H1 (cell line): Measurements from ENCODE around the gene AP3D1. TPM values are rescaled to one million over a fixed set of nuclear protein-coding genes. Genes with fewer than 3 reads are reported as not detected.
A peak's percentile ranks its signal among the peaks of the same experiment; 100 is the strongest.

Experiments used
- CTCF ChIA-PET: fragments of 300-600 bp; sonication (Branson Sonifier 250); formaldehyde crosslinking; loops from one replicate; lab custom pipeline; 2021; ENCODE audit not compliant: partially characterized antibody; lab: Charles Lee
- POLR2A ChIA-PET: fragments of 300-600 bp; sonication (Branson Sonifier 250); formaldehyde crosslinking; loops from one replicate; lab custom pipeline; 2021; ENCODE audit warnings: inconsistent platforms; ENCODE audit not compliant: partially characterized antibody; lab: Charles Lee
- DNase-seq, 2 experiments: peaks; one replicate each; pipeline versions ENCODE4 v3.0.0 to v3.0.0-alpha.2; 2010 to 2022; ENCODE audit warnings: low spot score in 2 of 2, low read depth in 1 of 2, mixed read lengths in 1 of 2
- FAIRE-seq: peaks from 2 replicates; lab custom pipeline; 2011; peaks lifted over from hg19 to GRCh38; lab: Jason Lieb, UNC
- H2AFZ ChIP-seq: 2 replicates; pipeline ENCODE4 v1.8.1; 2012; ENCODE audit warnings: low read length, inconsistent platforms
- H2AK5ac ChIP-seq: 2 replicates; pipeline ENCODE4 v1.6.1; 2013; ENCODE audit warnings: low read depth, low read length
- H2BK120ac ChIP-seq: replicated peaks from 2 replicates; pipeline ENCODE3; 2013; ENCODE audit warnings: low read depth, low read length, inconsistent platforms
- H2BK12ac ChIP-seq: 2 replicates; pipeline ENCODE4 v1.6.1; 2013; ENCODE audit warnings: low read depth, low read length
- H2BK15ac ChIP-seq: 2 replicates; pipeline ENCODE4 v1.6.1; 2013; ENCODE audit warnings: low read length
- H2BK20ac ChIP-seq: 2 replicates; pipeline ENCODE4 v1.6.1; 2013; ENCODE audit warnings: low read length
- H2BK5ac ChIP-seq: 2 replicates; pipeline ENCODE4 v1.6.1; 2013; ENCODE audit warnings: low read depth, low read length
- H3K14ac ChIP-seq: 2 replicates; pipeline ENCODE4 v1.6.1; 2013; ENCODE audit warnings: inconsistent platforms; ENCODE audit not compliant: insufficient read length
- H3K18ac ChIP-seq: 2 replicates; pipeline ENCODE4 v1.6.1; 2013; ENCODE audit warnings: low read length; ENCODE audit errors: extremely low read depth
- H3K23ac ChIP-seq: 2 replicates; pipeline ENCODE4 v1.6.1; 2013; ENCODE audit warnings: inconsistent platforms; ENCODE audit not compliant: insufficient read length
- H3K23me2 ChIP-seq: 2 replicates; pipeline ENCODE4 v1.6.1; 2013; ENCODE audit warnings: low read depth, low read length
- H3K27ac ChIP-seq: 2 replicates; pipeline ENCODE4 v1.6.1; 2011; ENCODE audit warnings: low read depth, low read length, inconsistent platforms
- H3K27me3 ChIP-seq, 4 experiments: replicated peaks in 1 of 4; 1 replicate in 1 of 4; 2 replicates in 3 of 4; pipeline versions ENCODE4 v1.6.1 to v1.8.1; 2011 to 2013; ENCODE audit warnings: low read length in 3 of 4, mild to moderate bottlenecking in 3 of 4, inconsistent platforms in 2 of 4, mixed read lengths in 2 of 4, moderate library complexity in 1 of 4; ENCODE audit not compliant: control insufficient read depth in 3 of 4, insufficient read depth in 3 of 4; ENCODE audit errors: extremely low read depth in 1 of 4
- H3K36me3 ChIP-seq, 4 experiments: 2 replicates each; pipeline versions ENCODE4 v1.6.1 to v1.8.1; 2011 to 2013; ENCODE audit warnings: mild to moderate bottlenecking in 4 of 4, low read length in 3 of 4, moderate library complexity in 2 of 4, control low read depth in 1 of 4, inconsistent platforms in 1 of 4; ENCODE audit not compliant: insufficient read depth in 4 of 4, control insufficient read depth in 2 of 4
- H3K4ac ChIP-seq: replicated peaks from 2 replicates; pipeline ENCODE3; 2013; ENCODE audit warnings: low read length, low read depth, mixed read lengths, inconsistent platforms; ENCODE audit not compliant: insufficient read length
- H3K4me1 ChIP-seq, 4 experiments: replicated peaks in 1 of 4; 1 replicate in 1 of 4; 2 replicates in 3 of 4; pipeline versions ENCODE4 v1.6.1 to v1.8.1; 2011 to 2013; ENCODE audit warnings: low read length in 3 of 4, inconsistent platforms in 2 of 4, mixed read lengths in 1 of 4; ENCODE audit not compliant: insufficient read depth in 4 of 4, control insufficient read depth in 3 of 4
- H3K4me2 ChIP-seq, 2 experiments: 2 replicates each; pipeline versions ENCODE4 v1.6.1 to v1.8.1; 2011 to 2013; ENCODE audit warnings: low read depth in 2 of 2, low read length in 2 of 2, control low read depth in 1 of 2, inconsistent platforms in 1 of 2, mild to moderate bottlenecking in 1 of 2; ENCODE audit not compliant: insufficient read depth in 1 of 2
- H3K4me3 ChIP-seq, 4 experiments: fragments of 200-600, 300-600 bp in 1 of 4; sonication (generic), shearing (Covaris generic), sonication (Bioruptor Twin) in 1 of 4; 2 replicates each; pipeline versions ENCODE4 v1.5.1 to v1.8.1; 2011 to 2016; ENCODE audit warnings: low read length in 4 of 4, low read depth in 3 of 4, control low read depth in 2 of 4, inconsistent platforms in 2 of 4, mild to moderate bottlenecking in 2 of 4, mixed read lengths in 1 of 4, moderate library complexity in 1 of 4; ENCODE audit not compliant: insufficient read depth in 2 of 4; ENCODE audit errors: extremely low read depth in 1 of 4
- H3K56ac ChIP-seq: replicated peaks from 2 replicates; pipeline ENCODE3; 2013; ENCODE audit warnings: low read depth, mild to moderate bottlenecking, mixed read lengths, low read length, inconsistent platforms; ENCODE audit not compliant: insufficient read length
- H3K79me1 ChIP-seq: 2 replicates; pipeline ENCODE4 v1.6.1; 2013; ENCODE audit warnings: low read depth, low read length, control low read depth
- H3K79me2 ChIP-seq, 2 experiments: 2 replicates each; pipeline versions ENCODE4 v1.6.1 to v1.8.1; 2012 to 2013; ENCODE audit warnings: low read length in 2 of 2, mild to moderate bottlenecking in 2 of 2, inconsistent platforms in 1 of 2; ENCODE audit not compliant: insufficient read depth in 2 of 2, control insufficient read depth in 1 of 2
- H3K9ac ChIP-seq, 4 experiments: replicated peaks in 1 of 4; 1 replicate in 1 of 4; 2 replicates in 3 of 4; pipeline versions ENCODE4 v1.6.1 to v1.8.1; 2011 to 2013; ENCODE audit warnings: low read depth in 3 of 4, low read length in 3 of 4, control low read depth in 2 of 4, mild to moderate bottlenecking in 2 of 4, moderate library complexity in 2 of 4, inconsistent platforms in 1 of 4; ENCODE audit errors: extremely low read depth in 1 of 4
- H3K9me3 ChIP-seq, 2 experiments: 2 replicates each; pipeline versions ENCODE4 v1.6.1 to v1.8.1; 2012 to 2013; ENCODE audit warnings: mild to moderate bottlenecking in 2 of 2, moderate library complexity in 2 of 2, control low read depth in 1 of 2, inconsistent platforms in 1 of 2, low read depth in 1 of 2, low read length in 1 of 2, mixed read lengths in 1 of 2; ENCODE audit not compliant: insufficient read depth in 2 of 2
- H4K20me1 ChIP-seq, 2 experiments: replicated peaks in 1 of 2; 2 replicates each; pipeline versions ENCODE3 to v1.8.1; 2011 to 2013; ENCODE audit warnings: inconsistent platforms in 2 of 2, low read length in 2 of 2, mild to moderate bottlenecking in 1 of 2; ENCODE audit not compliant: insufficient read depth in 2 of 2, control insufficient read depth in 1 of 2
- H4K5ac ChIP-seq: 2 replicates; pipeline ENCODE4 v1.6.1; 2013; ENCODE audit warnings: low read length, low read depth, mixed read lengths, inconsistent platforms; ENCODE audit not compliant: insufficient read length
- H4K8ac ChIP-seq: 2 replicates; pipeline ENCODE4 v1.8.0; 2013; ENCODE audit warnings: mild to moderate bottlenecking, moderate library complexity, low read length, inconsistent platforms; ENCODE audit not compliant: insufficient read depth; ENCODE audit errors: extremely low read depth
- H4K91ac ChIP-seq: replicated peaks from 2 replicates; pipeline ENCODE3; 2013; ENCODE audit warnings: low read length, mixed read lengths, inconsistent platforms; ENCODE audit not compliant: insufficient read length
- CBX8 ChIP-seq: fragments of 300-800, 300-1000 bp; sonication (generic); IDR thresholded peaks from 2 replicates; pipeline ENCODE4 v1.7.1; 2016; ENCODE audit warnings: low read depth, low read length, borderline replicate concordance
- FOSL1 ChIP-seq: IDR thresholded peaks from 2 replicates; pipeline ENCODE4 v1.6.1; 2011; ENCODE audit warnings: mild to moderate bottlenecking, low read depth, low read length, moderate library complexity; ENCODE audit not compliant: insufficient read depth
- GTF2F1 ChIP-seq: IDR thresholded peaks from 2 replicates; pipeline ENCODE4 v1.6.1; 2012; ENCODE audit warnings: low read depth, low read length, improper control_type of control experiment, borderline replicate concordance
- HDAC6 ChIP-seq: IDR thresholded peaks from one replicate; pipeline ENCODE4 v1.7.1; 2012; ENCODE audit warnings: low read depth, mild to moderate bottlenecking, inconsistent platforms, low read length, moderate library complexity
- JUND ChIP-seq: IDR thresholded peaks from 2 replicates; pipeline ENCODE4 v1.6.1; 2011; ENCODE audit warnings: mild to moderate bottlenecking, improper control_type of control experiment, low read length
- SP1 ChIP-seq: IDR thresholded peaks from 2 replicates; pipeline ENCODE4 v1.6.1; 2011; ENCODE audit warnings: low read depth, low read length
- SUZ12 ChIP-seq: fragments of 200-600 bp; sonication (generic); IDR thresholded peaks from 2 replicates; pipeline ENCODE4 v1.6.1; 2012; ENCODE audit warnings: mild to moderate bottlenecking, inconsistent platforms, low read length, moderate library complexity, mixed read lengths
- TEAD4 ChIP-seq: IDR thresholded peaks from 2 replicates; pipeline ENCODE4 v1.6.1; 2012; ENCODE audit warnings: low read depth, low read length, inconsistent platforms, mixed read lengths
- WGBS, 2 experiments: shearing (Covaris generic) in 1 of 2; methylation state at CpG; one replicate each; pipeline versions ENCODE4 v1.1.6 to v1.1.7; 2013 to 2015; ENCODE audit warnings: low lambda C conversion rate in 2 of 2, mixed read lengths in 2 of 2, inconsistent platforms in 1 of 2, low coverage in 1 of 2, missing lambda C conversion rate in 1 of 2; ENCODE audit not compliant: insufficient replicate concordance in 2 of 2, insufficient coverage in 1 of 2, insufficient read length in 1 of 2; ENCODE audit errors: extremely low coverage in 1 of 2, missing lambda C conversion rate in 1 of 2; 5-methylcytosine and 5-hydroxymethylcytosine counted together
- polyA plus RNA-seq, 7 experiments: library from polyadenylated mRNA; depleted of rRNA in 3 of 7; stranded (reverse) in 5 of 7; unstranded in 2 of 7; fragments of >200 nt in 5 of 7; fragments of 200-250 nt in 2 of 7; gene quantifications; 1 replicate in 5 of 7; 2 replicates in 1 of 7; 4 replicates in 1 of 7; pipeline versions ENCODE4 v1.2.1 to v1.2.3, GENCODE V29; 2011 to 2013; ENCODE audit warnings: missing spikeins in 2 of 7, mixed read lengths in 2 of 7
- total RNA-seq: library from RNA; stranded (reverse); fragmentation: NEBNext Ultra II Directional; extraction: Animal tissue kit (Norgen Biotek cat#: 25700); gene quantifications from 2 replicates; pipeline ENCODE4 v1.2.1, GENCODE V29; 2021
- TF ChIP-seq, protein P1 (sequence below), 3 experiments: IDR thresholded peaks; 1 replicate in 2 of 3; 2 replicates in 1 of 3; pipeline versions ENCODE4 v1.5.1 to v1.6.1; 2011; ENCODE audit warnings: low read length in 3 of 3, mild to moderate bottlenecking in 3 of 3, inconsistent platforms in 2 of 3, low read depth in 1 of 3, moderate library complexity in 1 of 3; ENCODE audit not compliant: insufficient read depth in 1 of 3; ENCODE audit errors: control extremely low read depth in 1 of 3

Gene AP3D1
- total and polyA plus RNA-seq, 2 of the 8 experiments (the other 6 are each of a cell fraction or from before 2014, with no cell fraction given), result 161 to 174 TPM

DNA sequence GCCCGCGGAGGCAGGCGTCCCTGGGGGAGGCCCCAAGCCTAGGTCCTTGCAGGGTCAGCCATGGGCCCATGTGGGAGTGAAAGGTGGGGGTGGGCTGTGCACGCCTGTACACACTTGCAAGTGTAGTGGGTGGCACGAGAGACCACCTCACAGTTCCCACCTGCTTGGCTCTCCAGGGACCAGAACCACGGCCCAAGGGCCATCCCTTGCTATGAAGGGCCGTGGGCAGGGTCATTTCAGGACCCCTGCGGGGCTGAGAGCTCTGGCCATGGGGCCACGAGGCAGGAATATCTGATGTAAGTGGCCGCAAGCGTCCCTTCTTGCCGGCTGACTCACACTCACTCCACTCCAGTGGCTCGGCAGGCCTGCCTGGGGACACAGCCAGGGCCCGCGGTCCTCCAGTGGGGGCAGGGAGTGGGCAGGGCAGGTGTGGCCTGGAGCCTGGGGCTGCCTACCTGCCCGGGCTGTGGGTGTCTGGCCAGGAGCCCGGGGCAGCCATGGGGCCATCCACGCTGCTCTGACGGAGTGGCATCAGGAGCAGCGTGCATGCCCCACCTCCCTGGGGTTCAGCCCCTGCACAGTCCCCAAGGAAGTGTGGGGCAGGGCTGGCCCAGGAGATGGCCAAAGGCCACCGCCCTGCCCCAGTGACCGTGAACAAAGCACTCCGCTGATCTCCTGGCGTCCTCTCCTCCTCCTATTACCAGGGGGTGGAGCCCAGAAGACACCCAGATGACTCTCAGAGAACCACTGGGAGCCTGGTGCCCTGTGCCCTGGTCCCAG, 91.8 kb downstream of the AP3D1 start:
- Histone ChIP-seq H3K4ac (peak overlapping the region; percentile 48), H2BK15ac (0 out of 2 replicates have a peak overlapping the region, but pooled peaks have one; percentile 72), H2AFZ (no peak overlapping the region), H3K9me3 (no peaks in the 10 kb centered on the region), H3K23me2 (peaks cover 5% of the 10 kb centered on the region; the same call in 1 of the 2 replicates), H3K14ac (no peak overlapping the region), H4K91ac (peak overlapping the region; percentile 84), H2BK120ac (no peak overlapping the region), H2AK5ac (peak overlapping the region; percentile 93; the same call in 1 of the 2 replicates), H2BK5ac (peak overlapping the region; percentile 81), H2BK20ac (peak overlapping the region; percentile 80; the same call in 1 of the 2 replicates), H3K4me1 (peaks cover 4 to 32% (median 24%) of the 10 kb centered on the region in 4 experiments), H2BK12ac (peak overlapping the region; percentile 98), H3K79me2 (no peaks in the 10 kb centered on the region), H3K9ac (no peak overlapping the region; a peak in 1 of 7 replicates), H3K23ac (no peak overlapping the region), H3K79me1 (no peaks in the 10 kb centered on the region), H3K27me3 (no peaks in the 10 kb centered on the region), H3K36me3 (no peaks in the 10 kb centered on the region), H3K18ac (peak overlapping the region; percentile 48; the same call in 1 of the 2 replicates), H3K4me2 (peak overlapping the region in 1 of 2 experiments; percentile 76; a peak in 1 of 4 replicates), H3K27ac (peak overlapping the region; percentile 53; the same call in 1 of the 2 replicates), H4K8ac (peak overlapping the region; percentile 62), H3K4me3 (peak overlapping the region in 1 of 4 experiments; percentile 68; a peak in 1 of 8 replicates), H4K5ac (peak overlapping the region; percentile 6), H4K20me1 (no peaks in the 10 kb centered on the region), H3K56ac (no peak overlapping the region)
- 82% methylated on average over 24 of the region's 24 CpGs; no CpG with 5 or more reads in 1 of the 2 experiments for whole genome bisulfite sequencing, 2 experiments
- CTCF ChIA-PET, result interaction anchor here (0.7 to 1.9 kb wide), 5 partner anchors 8 to 114 kb away, joined by 3 to 11 read pairs (median 5); no protein-coding TSS in a partner anchor
- no peak for FAIRE-seq
- no peak for DNase-seq
- POLR2A ChIA-PET, result interaction anchor here (0.6 to 22.2 kb wide), 7 partner anchors 8 to 42 kb away, joined by 3 to 524 read pairs (median 3); no protein-coding TSS in a partner anchor
- TF ChIP-seq SP1 (no peak), FOSL1 (no peak), SUZ12 (no peak), CBX8 (no peak), JUND (no peak), GTF2F1 (no peak), TEAD4 (no peak), HDAC6 (no peak)
- TF ChIP-seq, protein P1, sequence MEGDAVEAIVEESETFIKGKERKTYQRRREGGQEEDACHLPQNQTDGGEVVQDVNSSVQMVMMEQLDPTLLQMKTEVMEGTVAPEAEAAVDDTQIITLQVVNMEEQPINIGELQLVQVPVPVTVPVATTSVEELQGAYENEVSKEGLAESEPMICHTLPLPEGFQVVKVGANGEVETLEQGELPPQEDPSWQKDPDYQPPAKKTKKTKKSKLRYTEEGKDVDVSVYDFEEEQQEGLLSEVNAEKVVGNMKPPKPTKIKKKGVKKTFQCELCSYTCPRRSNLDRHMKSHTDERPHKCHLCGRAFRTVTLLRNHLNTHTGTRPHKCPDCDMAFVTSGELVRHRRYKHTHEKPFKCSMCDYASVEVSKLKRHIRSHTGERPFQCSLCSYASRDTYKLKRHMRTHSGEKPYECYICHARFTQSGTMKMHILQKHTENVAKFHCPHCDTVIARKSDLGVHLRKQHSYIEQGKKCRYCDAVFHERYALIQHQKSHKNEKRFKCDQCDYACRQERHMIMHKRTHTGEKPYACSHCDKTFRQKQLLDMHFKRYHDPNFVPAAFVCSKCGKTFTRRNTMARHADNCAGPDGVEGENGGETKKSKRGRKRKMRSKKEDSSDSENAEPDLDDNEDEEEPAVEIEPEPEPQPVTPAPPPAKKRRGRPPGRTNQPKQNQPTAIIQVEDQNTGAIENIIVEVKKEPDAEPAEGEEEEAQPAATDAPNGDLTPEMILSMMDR (IDR thresholded peaks at IDR 0.05; ENCODE audit: control extremely low read depth in 1 of 3, insufficient read depth in 1 of 3, low read depth in 1 of 3, low read length in 3 of 3), result no peak
